Myometrial cell (primary cell): ENCODE results near the gene GTF2E1. TPM values are rescaled to one million over a fixed set of nuclear protein-coding genes. Genes with fewer than 3 reads are reported as not detected.

Experiments used
- total RNA-seq: library from RNA; depleted of rRNA; stranded (reverse); fragments of >200 nt; gene quantifications from 2 replicates; pipeline ENCODE4 v1.2.3, GENCODE V29; 2015

Gene GTF2E1
- total RNA-seq: 9.0 and 26.5 TPM in 2 replicates

DNA sequence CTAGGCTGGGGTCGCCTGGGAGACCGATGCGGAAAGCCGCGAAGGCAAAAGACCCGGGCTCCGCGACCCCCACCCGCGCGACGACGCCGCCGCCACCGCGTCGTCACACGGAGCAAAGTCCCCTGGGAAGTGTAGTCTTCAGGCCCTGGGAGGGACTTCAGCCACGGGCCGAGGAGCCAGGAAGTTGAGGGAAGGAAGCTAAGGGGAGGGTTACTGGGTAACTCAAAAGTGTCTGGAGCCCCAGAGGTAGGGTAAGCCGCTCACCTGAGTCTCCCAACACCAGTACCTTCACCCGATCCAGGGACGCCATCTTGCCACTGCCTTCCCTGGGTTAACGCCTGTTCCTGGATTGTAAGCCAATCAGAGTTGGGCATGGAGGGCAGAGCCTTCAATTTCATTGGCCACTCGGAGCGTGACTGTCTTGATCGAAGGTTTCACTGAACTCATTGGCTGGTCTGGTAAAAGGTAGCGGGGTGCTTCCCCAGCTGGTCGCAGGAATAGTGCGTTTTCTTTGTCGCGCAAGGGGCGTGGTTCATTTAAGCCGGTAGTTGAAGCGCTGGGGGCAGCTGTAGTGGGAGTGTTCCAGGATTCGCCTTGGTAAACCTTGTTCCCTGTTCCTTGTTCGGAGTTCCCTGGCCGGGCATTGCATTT, at the start of gene GTF2E1, which contains the start of gene RABL3:
TSS of gene GTF2E1 (plus strand) at position 547 of the 651 bp plus-strand sequence. CDS start 7,809 bp downstream, outside the sequence.
TSS of gene RABL3 (minus strand) at position 319 of the 651 bp plus-strand sequence. CDS start at position 310, 9 bp downstream.

Other genes with a start within 250 kb of the GTF2E1 start
- gene NDUFB4, start 146.4 kb upstream of the GTF2E1 start, total RNA-seq: 91.4 and 119 TPM in 2 replicates
- not detected in 2 replicates for gene HGD, start 60.5 kb upstream of the GTF2E1 start, total RNA-seq
- gene RABL3, start 228 bp upstream of the GTF2E1 start, total RNA-seq: 20.2 and 28.0 TPM in 2 replicates
- gene STXBP5L, start 165.5 kb downstream of the GTF2E1 start, total RNA-seq: not detected in 2 replicates